ENCODE measurements around the gene ROMO1.
A peak's percentile ranks its signal among the peaks of the same experiment; 100 is the strongest.
"Not testable (repeated sequence)": the region's sequence is repeated elsewhere in the genome, so short reads cannot be mapped to it uniquely, and the experiment has no call there.

Gene ROMO1

GRCh38 chr20:35664466-35665206 lies 34.6 kb upstream of the ROMO1 start, which contains the start of the genes CPNE1 and RBM12:
Gene CPNE1, minus strand, starts transcription at chr20:35664900. Its CDS starts 31,977 bp downstream, at chr20:35632923.
Gene RBM12, minus strand, starts transcription at chr20:35664900. Its CDS starts 9,578 bp downstream, at chr20:35655322.
- peak; percentile 93 for DNase-seq
- H3K27ac Mint-ChIP-seq = peak within 1 kb of the TSS; percentile 100
- no peaks in the 10 kb centered on the region for H3K27me3 Mint-ChIP-seq
- H3K4me1 Mint-ChIP-seq = peaks cover 17 to 47% of the 10 kb centered on the region in 2 donors
- no peaks in the 10 kb centered on the region for H3K9me3 Mint-ChIP-seq
- H3K4me3 Mint-ChIP-seq = peak within 1 kb of the TSS; percentile 94 to 97
- ATAC-seq (replicated peaks) = peak; percentile 88 to 90
- H3K36me3 Mint-ChIP-seq = peaks cover 26 to 49% of the 10 kb centered on the region in 2 donors

- H3K27ac Mint-ChIP-seq = peak overlapping the region; percentile 20
- peaks cover 13 to 34% of the 10 kb centered on the region in 2 donors for H3K4me1 Mint-ChIP-seq
These were observed 33.3 kb upstream of the ROMO1 start for GRCh38 chr20:35665949-35666288.

GRCh38 chr20:35669221-35669620 lies 30.0 kb upstream of the ROMO1 start:
- peaks cover 45 to 60% of the 10 kb centered on the region in 2 donors for H3K36me3 Mint-ChIP-seq
- no peak overlapping the region for H3K27ac Mint-ChIP-seq
- DNase-seq (no peak), ATAC-seq (replicated peaks) (no peak)
- H3K27me3 Mint-ChIP-seq = no peaks in the 10 kb centered on the region
- no peak overlapping the region for H3K4me3 Mint-ChIP-seq
- no peaks in the 10 kb centered on the region for H3K9me3 Mint-ChIP-seq
- H3K4me1 Mint-ChIP-seq = peaks cover 2 to 6% of the 10 kb centered on the region in 2 donors

More at GRCh38 chr20:35665949-35666288, 33.3 kb upstream of the ROMO1 start:
- H3K4me3 Mint-ChIP-seq = no peak overlapping the region
- ATAC-seq (replicated peaks) (no peak), DNase-seq (no peak)
- no peaks in the 10 kb centered on the region for H3K27me3 Mint-ChIP-seq
- H3K9me3 Mint-ChIP-seq = no peaks in the 10 kb centered on the region
- peaks cover 36 to 59% of the 10 kb centered on the region in 2 donors for H3K36me3 Mint-ChIP-seq

- Mint-ChIP-seq H3K27me3 (no peaks in the 10 kb centered on the region), H3K4me3 (no peak overlapping the region), H3K36me3 (peaks cover 43 to 57% of the 10 kb centered on the region in 2 donors), H3K4me1 (peaks cover 2 to 6% of the 10 kb centered on the region in 2 donors), H3K9me3 (no peaks in the 10 kb centered on the region), H3K27ac (no peak overlapping the region)
- DNase-seq = no peak
- no peak for ATAC-seq (replicated peaks)
These were observed 29.5 kb upstream of the ROMO1 start for GRCh38 chr20:35669681-35670080.

GRCh38 chr20:35673884-35674283 lies 25.3 kb upstream of the ROMO1 start:
- Mint-ChIP-seq H3K4me1 (no peaks in the 10 kb centered on the region), H3K9me3 (no peaks in the 10 kb centered on the region), H3K27me3 (no peaks in the 10 kb centered on the region), H3K36me3 (peaks cover 40 to 54% of the 10 kb centered on the region in 2 donors), H3K27ac (no peak overlapping the region), H3K4me3 (no peak overlapping the region)
- DNase-seq (no peak), ATAC-seq (replicated peaks) (peak in 1 of 2 donors; percentile 63)

- no peak for ATAC-seq (replicated peaks)
These were observed 24.3 kb upstream of the ROMO1 start for GRCh38 chr20:35674921-35675320.

GRCh38 chr20:35680452-35681183 lies 18.6 kb upstream of the ROMO1 start:
- Mint-ChIP-seq H3K36me3 (peaks cover 9 to 20% of the 10 kb centered on the region in 2 donors), H3K9me3 (no peaks in the 10 kb centered on the region), H3K4me3 (peak overlapping the region in 1 of 2 donors; percentile 67), H3K27ac (peak overlapping the region; percentile 66), H3K27me3 (no peaks in the 10 kb centered on the region), H3K4me1 (peaks cover 10 to 17% of the 10 kb centered on the region in 2 donors)
- DNase-seq (no peak), ATAC-seq (replicated peaks) (peak; percentile 95 to 97)

More at GRCh38 chr20:35674921-35675320, 24.3 kb upstream of the ROMO1 start:
- no peak for DNase-seq
- Mint-ChIP-seq H3K36me3 (peaks cover 34 to 44% of the 10 kb centered on the region in 2 donors), H3K4me3 (no peak overlapping the region), H3K4me1 (peaks cover 0 to 2% of the 10 kb centered on the region in 2 donors), H3K27ac (no peak overlapping the region), H3K27me3 (no peaks in the 10 kb centered on the region), H3K9me3 (no peaks in the 10 kb centered on the region)

GRCh38 chr20:35681960-35682359 lies 17.2 kb upstream of the ROMO1 start:
- Mint-ChIP-seq H3K27me3 (no peaks in the 10 kb centered on the region), H3K36me3 (peaks cover 10 to 24% of the 10 kb centered on the region in 2 donors), H3K27ac (no peak overlapping the region), H3K4me1 (peaks cover 10 to 18% of the 10 kb centered on the region in 2 donors), H3K4me3 (no peak overlapping the region), H3K9me3 (no peaks in the 10 kb centered on the region)
- DNase-seq (no peak), ATAC-seq (replicated peaks) (no peak)

- not testable (repeated sequence) for ATAC-seq (replicated peaks); H3K27me3 Mint-ChIP-seq; DNase-seq; H3K4me3 Mint-ChIP-seq; H3K27ac Mint-ChIP-seq; H3K9me3 Mint-ChIP-seq
- Mint-ChIP-seq H3K4me1 (peaks cover 13 to 19% of the 10 kb centered on the region in 2 donors), H3K36me3 (peaks cover 30 to 37% of the 10 kb centered on the region in 2 donors)
These were observed 13.8 kb upstream of the ROMO1 start for GRCh38 chr20:35685368-35685767.

GRCh38 chr20:35686872-35687271 lies 12.3 kb upstream of the ROMO1 start:
- H3K36me3 Mint-ChIP-seq = peaks cover 34 to 39% of the 10 kb centered on the region in 2 donors
- H3K27ac Mint-ChIP-seq = not testable (repeated sequence)

GRCh38 chr20:35690265-35690664 lies 8.9 kb upstream of the ROMO1 start:
- H3K4me1 Mint-ChIP-seq = peaks cover 6 to 9% of the 10 kb centered on the region in 2 donors
- H3K27me3 Mint-ChIP-seq = no peaks in the 10 kb centered on the region
- no peak for DNase-seq
- no peak for ATAC-seq (replicated peaks)
- H3K36me3 Mint-ChIP-seq = peaks cover 35 to 36% of the 10 kb centered on the region in 2 donors
- peak overlapping the region; percentile 59 for H3K27ac Mint-ChIP-seq
- peaks cover 4% of the 10 kb centered on the region in 2 donors for H3K9me3 Mint-ChIP-seq
- no peak overlapping the region for H3K4me3 Mint-ChIP-seq

More at GRCh38 chr20:35686872-35687271, 12.3 kb upstream of the ROMO1 start:
- not testable (repeated sequence) for H3K4me1 Mint-ChIP-seq; ATAC-seq (replicated peaks); DNase-seq; H3K27me3 Mint-ChIP-seq; H3K4me3 Mint-ChIP-seq; H3K9me3 Mint-ChIP-seq

GRCh38 chr20:35695245-35695749 lies 3.9 kb upstream of the ROMO1 start:
- H3K27me3 Mint-ChIP-seq = no peaks in the 10 kb centered on the region
- H3K36me3 Mint-ChIP-seq = peaks cover 27 to 39% of the 10 kb centered on the region in 2 donors
- peaks cover 19 to 25% of the 10 kb centered on the region in 2 donors for H3K4me1 Mint-ChIP-seq
- DNase-seq (no peak), ATAC-seq (replicated peaks) (no peak)
- no peaks in the 10 kb centered on the region for H3K9me3 Mint-ChIP-seq
- no peak overlapping the region for H3K27ac Mint-ChIP-seq
- no peak overlapping the region for H3K4me3 Mint-ChIP-seq

- no peak for ATAC-seq (replicated peaks)
- Mint-ChIP-seq H3K27me3 (no peaks in the 10 kb centered on the region), H3K4me3 (no peak overlapping the region), H3K9me3 (no peaks in the 10 kb centered on the region), H3K4me1 (peaks cover 22 to 32% of the 10 kb centered on the region in 2 donors), H3K27ac (no peak overlapping the region), H3K36me3 (peaks cover 22 to 35% of the 10 kb centered on the region in 2 donors)
- DNase-seq = no peak
These were observed 3.2 kb upstream of the ROMO1 start for GRCh38 chr20:35695978-35696377.

GRCh38 chr20:35697696-35698297 lies 1.4 kb upstream of the ROMO1 start:
- peak overlapping the region; percentile 95 to 99 for H3K4me3 Mint-ChIP-seq
- no peaks in the 10 kb centered on the region for H3K9me3 Mint-ChIP-seq
- peak overlapping the region; percentile 98 for H3K27ac Mint-ChIP-seq
- H3K36me3 Mint-ChIP-seq = peaks cover 22 to 46% of the 10 kb centered on the region in 2 donors
- peaks cover 22 to 33% of the 10 kb centered on the region in 2 donors for H3K4me1 Mint-ChIP-seq
- no peaks in the 10 kb centered on the region for H3K27me3 Mint-ChIP-seq
- ATAC-seq (replicated peaks) (no peak), DNase-seq (no peak)
